ENCODE data around the gene PLPP4. TPM values are rescaled to one million over a fixed set of nuclear protein-coding genes. Genes with fewer than 3 reads are reported as not detected.

Gene PLPP4
- total and polyA plus RNA-seq, 2 donors (not counting 3 experiments of a cell fraction or from before 2014, with no cell fraction given) = 15.5 to 36.4 TPM

GRCh38 chr10:120614680-120615079 lies 157.7 kb downstream of the PLPP4 start:
- no peaks in the 10 kb centered on the region for H4K20me1 ChIP-seq (replicated peaks; ENCODE audit: control insufficient read depth, extremely low read depth, insufficient read depth, low read length)
- POLR2A ChIA-PET = no interaction called here
- H3K4me2 ChIP-seq (ENCODE audit: insufficient read depth, low read length) = no peak overlapping the region
- H3K9me3 ChIP-seq (replicated peaks; ENCODE audit: control insufficient read depth, insufficient read depth, low read length) = peaks cover 2% of the 10 kb centered on the region
- CTCF ChIA-PET = interaction anchor here (1.4 to 1.6 kb wide), 2 partner anchors 20 to 27 kb away, joined by 4 to 5 read pairs; no protein-coding TSS in a partner anchor
- H3K79me2 ChIP-seq (ENCODE audit: control insufficient read depth, insufficient read depth, low read length) = no peaks in the 10 kb centered on the region
- intact Hi-C loops (cut with micrococcal nuclease) = loop anchor here (5.0 kb wide), 1 partner anchor 68 kb away; no protein-coding TSS in a partner anchor
- H3K4me3 ChIP-seq (replicated peaks in 1 of 3; ENCODE audit: insufficient read depth in 1 of 3, low read depth in 1 of 3, low read length in 3 of 3) = no peak overlapping the region
- no peak for TF ChIP-seq MYC (IDR thresholded peaks at IDR 0.05; ENCODE audit: low read depth, low read length)
- TF ChIP-seq FOS (IDR thresholded peaks at IDR 0.05; ENCODE audit: borderline replicate concordance, insufficient read depth, low read length) = peak; percentile 69
- peaks cover 40% of the 10 kb centered on the region for H3K4me1 ChIP-seq (ENCODE audit: control insufficient read depth, extremely low read depth, insufficient read depth, low read length)
- no peaks in the 10 kb centered on the region for H3K9me1 ChIP-seq (replicated peaks; ENCODE audit: control insufficient read depth, extremely low read depth, insufficient read depth, low read length)
- FAIRE-seq (no peak), DNase-seq (ENCODE audit: low read depth, low spot score) (peak; percentile 37)
- BruUV-seq (replicated peaks) = no TSS peak
- no peak overlapping the region for H2AFZ ChIP-seq (ENCODE audit: low read depth, low read length)
- H3K27me3 ChIP-seq (ENCODE audit: control insufficient read depth in 2 of 2, insufficient read depth in 2 of 2, low read length in 2 of 2) = no peaks in the 10 kb centered on the region
- dilution Hi-C loops (cut with MboI; ENCODE audit: extremely low pct_ligation_motif_present, low sequenced_read_pairs) = no loop called here
- H3K9ac ChIP-seq (replicated peaks; ENCODE audit: extremely low read depth, insufficient read depth, low read length) = no peak overlapping the region
- peak overlapping the region; percentile 92 for H3K27ac ChIP-seq (ENCODE audit: insufficient read depth, low read depth, low read length)
- no peaks in the 10 kb centered on the region for H3K36me3 ChIP-seq (ENCODE audit: control insufficient read depth in 2 of 2, extremely low read depth in 1 of 2, insufficient read depth in 2 of 2, low read length in 2 of 2)

GRCh38 chr10:120616311-120616911 lies 159.4 kb downstream of the PLPP4 start:
- Histone ChIP-seq H3K9ac (replicated peaks; ENCODE audit: extremely low read depth, insufficient read depth, low read length) (no peak overlapping the region), H3K27ac (ENCODE audit: insufficient read depth, low read depth, low read length) (no peak overlapping the region), H3K9me3 (replicated peaks; ENCODE audit: control insufficient read depth, insufficient read depth, low read length) (peaks cover 2% of the 10 kb centered on the region), H3K4me1 (ENCODE audit: control insufficient read depth, extremely low read depth, insufficient read depth, low read length) (peaks cover 35% of the 10 kb centered on the region), H4K20me1 (replicated peaks; ENCODE audit: control insufficient read depth, extremely low read depth, insufficient read depth, low read length) (no peaks in the 10 kb centered on the region), H3K79me2 (ENCODE audit: control insufficient read depth, insufficient read depth, low read length) (no peaks in the 10 kb centered on the region), H3K36me3 (ENCODE audit: control insufficient read depth in 2 of 2, extremely low read depth in 1 of 2, insufficient read depth in 2 of 2, low read length in 2 of 2) (no peaks in the 10 kb centered on the region), H3K27me3 (ENCODE audit: control insufficient read depth in 2 of 2, insufficient read depth in 2 of 2, low read length in 2 of 2) (no peaks in the 10 kb centered on the region), H3K4me2 (ENCODE audit: insufficient read depth, low read length) (no peak overlapping the region), H2AFZ (ENCODE audit: low read depth, low read length) (no peak overlapping the region), H3K9me1 (replicated peaks; ENCODE audit: control insufficient read depth, extremely low read depth, insufficient read depth, low read length) (no peaks in the 10 kb centered on the region), H3K4me3 (replicated peaks in 1 of 3; ENCODE audit: insufficient read depth in 1 of 3, low read depth in 1 of 3, low read length in 3 of 3) (no peak overlapping the region)
- no peak for TF ChIP-seq JUN (IDR thresholded peaks at IDR 0.05; ENCODE audit: borderline replicate concordance, insufficient read depth, insufficient read length, low read depth)
- TF ChIP-seq POLR2A (IDR thresholded peaks at IDR 0.05; ENCODE audit: low read depth, low read length) = no peak
- TF ChIP-seq POLR2AphosphoS5 (IDR thresholded peaks at IDR 0.05; ENCODE audit: insufficient read depth, low read depth, low read length) = no peak
- TF ChIP-seq MAX (IDR thresholded peaks at IDR 0.05; ENCODE audit: insufficient read depth, insufficient read length) = no peak
- TF ChIP-seq GATA2 (IDR thresholded peaks at IDR 0.05; ENCODE audit: insufficient read depth, insufficient read length, low read depth, low read length) = no peak
- no peak for TF ChIP-seq MYC (IDR thresholded peaks at IDR 0.05; ENCODE audit: low read depth, low read length)
- TF ChIP-seq EZH2 (IDR thresholded peaks at IDR 0.05; ENCODE audit: borderline replicate concordance, low read depth, low read length, severe bottlenecking) = no peak
- no peak for TF ChIP-seq CTCF (IDR thresholded peaks at IDR 0.05; ENCODE audit: extremely low read depth in 1 of 2, insufficient read depth in 1 of 2, low read depth in 1 of 2, low read length in 2 of 2)
- TF ChIP-seq FOS (IDR thresholded peaks at IDR 0.05; ENCODE audit: borderline replicate concordance, insufficient read depth, low read length) = no peak
- no TSS peak for BruUV-seq (replicated peaks)
- ChIA-PET CTCF (no interaction called here), POLR2A (no interaction called here)
- intact Hi-C loops (cut with micrococcal nuclease) (no loop called here), dilution Hi-C loops (cut with MboI; ENCODE audit: extremely low pct_ligation_motif_present, low sequenced_read_pairs) (no loop called here)
- FAIRE-seq = no peak
- no peak for DNase-seq (ENCODE audit: low read depth, low spot score)
